AML-193 (cell line): ENCODE data around the gene IL17REL.

Experiments used
- DNase-seq, 2 experiments: peaks; one replicate each; lab custom pipeline; 2025; lab: John Stamatoyannopoulos, UW

Gene IL17REL

GRCh38 chr22:50046019-50046415, 33.5 kb upstream of the IL17REL start:
- DNase-seq, result no peak

GRCh38 chr22:50045211-50046018, 32.9 kb upstream of the IL17REL start:
- no peak for DNase-seq

GRCh38 chr22:50044485-50045118, 32.0 kb upstream of the IL17REL start:
- DNase-seq, result no peak

GRCh38 chr22:50041361-50042065, 28.9 kb upstream of the IL17REL start:
- no peak for DNase-seq

GRCh38 chr22:50040717-50041116, 28.2 kb upstream of the IL17REL start:
- DNase-seq, result no peak

- no peak for DNase-seq
These were observed 27.3 kb upstream of the IL17REL start for GRCh38 chr22:50039669-50040443.

GRCh38 chr22:50035976-50036724, 23.6 kb upstream of the IL17REL start:
- no peak for DNase-seq

GRCh38 chr22:50035131-50035881, 22.7 kb upstream of the IL17REL start:
- DNase-seq, result no peak

- no peak for DNase-seq
These were observed 21.8 kb upstream of the IL17REL start for GRCh38 chr22:50034126-50035081.

GRCh38 chr22:50032941-50033601, 20.5 kb upstream of the IL17REL start:
- no peak for DNase-seq

GRCh38 chr22:50032109-50032871, 19.7 kb upstream of the IL17REL start:
- DNase-seq, result no peak

- no peak for DNase-seq
These were observed 18.9 kb upstream of the IL17REL start for GRCh38 chr22:50031189-50032091.

GRCh38 chr22:50030297-50031188, 18.0 kb upstream of the IL17REL start:
- peak; percentile 65 to 70 for DNase-seq

- no peak for DNase-seq
These were observed 15.3 kb upstream of the IL17REL start for GRCh38 chr22:50027639-50028537.

- no peak for DNase-seq
These were observed 13.4 kb upstream of the IL17REL start for GRCh38 chr22:50025993-50026392.
